ENCODE measurements around the gene TRIM6. TPM values are rescaled to one million over a fixed set of nuclear protein-coding genes. Genes with fewer than 3 reads are reported as not detected.

TRIM6 gene
- total RNA-seq, 1 experiment from 2014 or later, result 17.9 TPM

- H3K4me3 Mint-ChIP-seq, result no peak overlapping the region
- Histone ChIP-seq H3K27me3 (ENCODE audit: insufficient read depth, low read length) (no peaks in the 10 kb centered on the region), H3K23me2 (ENCODE audit: insufficient read length, low read depth, low read length, poor library complexity, severe bottlenecking) (no peaks in the 10 kb centered on the region), H3K79me1 (ENCODE audit: insufficient read depth, low read depth, low read length, poor library complexity, severe bottlenecking) (no peaks in the 10 kb centered on the region), H4K20me1 (ENCODE audit: control insufficient read depth, insufficient read depth, insufficient read length) (no peaks in the 10 kb centered on the region), H2BK5ac (ENCODE audit: insufficient read length, low read length) (no peak overlapping the region), H3K23ac (ENCODE audit: insufficient read length, low read depth, low read length) (no peak overlapping the region), H3K79me2 (ENCODE audit: insufficient read depth, low read length) (no peaks in the 10 kb centered on the region), H2BK120ac (ENCODE audit: low read depth, low read length, poor library complexity, severe bottlenecking) (no peak overlapping the region), H4K91ac (ENCODE audit: insufficient read length, low read depth, low read length) (no peak overlapping the region), H3K27ac (ENCODE audit: insufficient read length, low read depth, low read length) (no peak overlapping the region), H3K4me1 (ENCODE audit: insufficient read depth, low read length) (no peaks in the 10 kb centered on the region), H4K5ac (ENCODE audit: insufficient read length, low read depth, low read length) (no peak overlapping the region), H4K8ac (replicated peaks; ENCODE audit: insufficient read length, low read depth, low read length) (no peak overlapping the region), H2AFZ (ENCODE audit: low read length) (no peak overlapping the region), H3K56ac (ENCODE audit: insufficient read length, low read depth, low read length) (no peak overlapping the region), H2BK12ac (ENCODE audit: insufficient read length, low read depth, low read length) (no peak overlapping the region), H3K9me3 (ENCODE audit: control insufficient read depth, low read depth, low read length) (no peaks in the 10 kb centered on the region), H3K18ac (ENCODE audit: insufficient read length, low read depth, low read length) (no peak overlapping the region), H2BK20ac (ENCODE audit: low read depth, low read length, poor library complexity, severe bottlenecking) (no peak overlapping the region), H3K4ac (ENCODE audit: low read depth, low read length) (no peak overlapping the region), H2BK15ac (ENCODE audit: low read depth, low read length) (no peak overlapping the region), H3K9ac (ENCODE audit: extremely low read depth, insufficient read length, low read length) (no peak overlapping the region), H2AK5ac (ENCODE audit: insufficient read length, low read length) (no peak overlapping the region), H3T11ph (ENCODE audit: low read length) (no peak overlapping the region), H3K14ac (ENCODE audit: insufficient read depth, low read length) (no peak overlapping the region), H3K4me2 (ENCODE audit: insufficient read depth, insufficient read length, low read length) (no peak overlapping the region)
- H3K27me3 Mint-ChIP-seq (ENCODE audit: low read depth), result no peaks in the 10 kb centered on the region
- H3K4me1 Mint-ChIP-seq, result no peaks in the 10 kb centered on the region
- no peak for TF ChIP-seq CTCF (conservative IDR thresholded peaks at IDR 0.05)
- no peaks in the 10 kb centered on the region for H3K36me3 Mint-ChIP-seq (ENCODE audit: insufficient read depth in 1 of 3, low read depth in 3 of 3)
- H3K9me3 Mint-ChIP-seq, result no peaks in the 10 kb centered on the region
- WGBS (ENCODE audit: extremely low coverage, insufficient read length, low lambda C conversion rate), result no CpG with 5 or more reads among the region's 1 CpG
- no peak overlapping the region for H3K27ac Mint-ChIP-seq
- no peak for DNase-seq
These were observed 43.5 kb downstream of the TRIM6 start for GRCh38 chr11:5639953-5640352.

Measured in H9 (cell line).